HepG2 (cell line): ENCODE data around the gene ATOH8. TPM values are rescaled to one million over a fixed set of nuclear protein-coding genes. Genes with fewer than 3 reads are reported as not detected.

Experiments used
- ADNP ChIP-seq: sonication (generic); formaldehyde crosslinking; IDR thresholded peaks from 2 replicates; pipeline ENCODE4 v1.4.0; 2020; ENCODE audit warnings: missing genetic modification reagents
- ATM ChIP-seq: fragments of 450-650 bp; IDR thresholded peaks from 2 replicates; pipeline ENCODE4 v1.7.1; 2017; ENCODE audit warnings: mild to moderate bottlenecking, borderline replicate concordance
- CBX5 ChIP-seq: sonication (generic); formaldehyde crosslinking; IDR thresholded peaks from 2 replicates; pipeline ENCODE4 v1.4.0; 2020; ENCODE audit warnings: missing genetic modification reagents, borderline replicate concordance
- GFI1 ChIP-seq: sonication (generic); formaldehyde crosslinking; IDR thresholded peaks from 2 replicates; pipeline ENCODE4 v1.5.0; 2020; ENCODE audit warnings: missing genetic modification reagents, mild to moderate bottlenecking, borderline replicate concordance
- MAFK ChIP-seq, 2 experiments: IDR thresholded peaks in 1 of 2; conservative IDR thresholded peaks in 1 of 2; 2 replicates each; pipeline ENCODE4 v1.6.1; 2011; ENCODE audit warnings: improper control_type of control experiment in 2 of 2, low read length in 2 of 2
- MIER2 ChIP-seq: IDR thresholded peaks from 2 replicates; pipeline ENCODE4 v1.6.1; 2016; ENCODE audit warnings: missing biosample characterization, missing genetic modification reagents
- NKX3-1 ChIP-seq: sonication (generic); formaldehyde crosslinking; IDR thresholded peaks from 2 replicates; pipeline ENCODE4 v1.5.0; 2020; ENCODE audit warnings: missing genetic modification reagents
- PPARG ChIP-seq: conservative IDR thresholded peaks from 2 replicates; pipeline ENCODE4 v1.6.1; 2016; ENCODE audit warnings: missing biosample characterization, missing genetic modification reagents
- RBM22 ChIP-seq: fragments of 200-400 bp; formaldehyde crosslinking; optimal IDR thresholded peaks from 2 replicates; pipeline ENCODE3; 2017; ENCODE audit warnings: mild to moderate bottlenecking, low read length, moderate library complexity
- TCF7 ChIP-seq: sonication (generic); IDR thresholded peaks from 2 replicates; pipeline ENCODE4 v1.6.1; 2016; ENCODE audit warnings: antibody characterized with exemption, low read depth
- TEAD3 ChIP-seq: optimal IDR thresholded peaks from 2 replicates; pipeline ENCODE3; 2016; ENCODE audit warnings: borderline replicate concordance
- THAP11 ChIP-seq: IDR thresholded peaks from 2 replicates; pipeline ENCODE4 v1.6.1; 2016; ENCODE audit warnings: missing biosample characterization, missing genetic modification reagents
- ZNF713 ChIP-seq: sonication (generic); formaldehyde crosslinking; IDR thresholded peaks from 2 replicates; pipeline ENCODE4 v1.4.0; 2020; ENCODE audit warnings: mild to moderate bottlenecking, missing genetic modification reagents
- ZNF724P ChIP-seq: sonication (generic); formaldehyde crosslinking; IDR thresholded peaks from 2 replicates; pipeline ENCODE4 v1.8.0; 2022; ENCODE audit warnings: missing genetic modification reagents, borderline replicate concordance
- ZNF747 ChIP-seq: sonication (generic); formaldehyde crosslinking; IDR thresholded peaks from 2 replicates; pipeline ENCODE4 v1.8.1; 2023; ENCODE audit warnings: missing genetic modification reagents, mild to moderate bottlenecking, borderline replicate concordance
- ZSCAN29 ChIP-seq: sonication (generic); formaldehyde crosslinking; conservative IDR thresholded peaks from 2 replicates; pipeline ENCODE4 v1.4.0; 2020; ENCODE audit warnings: mild to moderate bottlenecking, missing genetic modification reagents
- polyA plus RNA-seq, 8 experiments: library from polyadenylated mRNA; depleted of rRNA in 3 of 8; stranded (reverse) in 7 of 8; unstranded in 1 of 8; fragments of >200 nt; fragmentation: Illumina TruSeq in 4 of 8; extraction: Trizol in 4 of 8; gene quantifications; 2 replicates each; pipeline versions ENCODE4 v1.2.1 to v1.2.3, GENCODE V29; 2011 to 2016; ENCODE audit warnings: low read depth in 4 of 8, missing spikeins in 1 of 8, mixed read lengths in 1 of 8; ENCODE audit not compliant: insufficient read depth in 1 of 8
- total RNA-seq, 5 experiments: library from RNA; depleted of rRNA; stranded (reverse); fragments of >200 nt; fragmentation: Illumina TruSeq; extraction: Trizol; gene quantifications; 2 replicates each; pipeline ENCODE4 v1.2.3, GENCODE V29; 2016; ENCODE audit warnings: low read depth in 1 of 5
- TF ChIP-seq, protein P1 (sequence below): sonication (generic); formaldehyde crosslinking; IDR thresholded peaks from 2 replicates; pipeline ENCODE4 v1.4.0; 2020; ENCODE audit warnings: missing genetic modification reagents, low read depth, mild to moderate bottlenecking, borderline replicate concordance
- TF ChIP-seq, protein P2 (sequence below): IDR thresholded peaks from 2 replicates; pipeline ENCODE4 v1.6.1; 2016; ENCODE audit warnings: missing compliant biosample characterization, missing genetic modification reagents, borderline replicate concordance
- TF ChIP-seq, protein P3 (sequence below): sonication (generic); IDR thresholded peaks from 2 replicates; pipeline ENCODE4 v1.6.1; 2016; ENCODE audit warnings: low read depth, borderline replicate concordance
- TF ChIP-seq, protein P4 (sequence below): sonication (generic); formaldehyde crosslinking; IDR thresholded peaks from 2 replicates; pipeline ENCODE4 v1.5.0; 2020; ENCODE audit warnings: mild to moderate bottlenecking, missing genetic modification reagents, borderline replicate concordance

ATOH8 gene
- total and polyA plus RNA-seq, 2 of the 13 experiments (the other 11 are each of a cell fraction or from before 2014, with no cell fraction given): 0.13 to 0.61 TPM

DNA sequence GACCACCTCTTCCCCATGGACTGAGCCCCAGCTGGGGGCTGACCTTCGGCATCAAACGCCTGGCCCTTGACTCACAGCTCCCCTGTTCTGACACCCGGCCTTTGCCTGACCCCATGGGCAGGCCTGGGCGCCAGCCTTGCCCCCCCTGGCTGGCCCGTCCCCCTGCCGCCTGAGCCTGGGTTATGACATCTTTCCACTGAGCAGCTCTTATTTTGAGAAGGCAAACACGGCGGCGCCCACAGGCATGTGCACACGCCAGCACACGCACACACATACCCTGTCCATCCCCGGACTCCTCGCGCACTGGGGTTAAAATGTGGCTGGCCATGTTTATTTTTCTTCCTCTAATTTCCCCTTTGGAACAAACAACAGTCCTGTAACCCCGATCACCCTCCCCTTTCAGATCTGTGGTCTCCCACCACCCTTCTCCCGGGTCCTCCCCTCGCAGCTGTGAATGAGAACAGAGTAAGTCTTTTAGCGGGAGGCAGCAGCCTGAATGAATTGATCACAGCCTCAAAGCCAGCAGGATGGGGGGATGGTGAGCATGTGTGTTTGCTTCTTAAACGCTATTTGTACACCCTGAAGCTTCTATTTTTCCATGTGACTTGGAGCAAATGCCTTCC lies 11.8 kb upstream of the ATOH8 start (continued):
- TF ChIP-seq TCF7: no peak
- TF ChIP-seq, protein P1, sequence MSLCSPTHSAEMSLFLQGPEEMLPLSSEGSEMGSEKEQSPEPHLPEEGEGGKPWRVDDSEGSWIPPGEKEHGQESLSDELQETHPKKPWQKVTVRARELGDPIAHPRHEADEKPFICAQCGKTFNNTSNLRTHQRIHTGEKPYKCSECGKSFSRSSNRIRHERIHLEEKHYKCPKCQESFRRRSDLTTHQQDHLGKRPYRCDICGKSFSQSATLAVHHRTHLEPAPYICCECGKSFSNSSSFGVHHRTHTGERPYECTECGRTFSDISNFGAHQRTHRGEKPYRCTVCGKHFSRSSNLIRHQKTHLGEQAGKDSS (CRISPR knock-in tag): no peak
- TF ChIP-seq MAFK (conservative IDR thresholded peaks at IDR 0.05 in 1 of 2, IDR thresholded peaks at IDR 0.05 in 1 of 2; ENCODE audit: low read length in 2 of 2): no peak
- TF ChIP-seq, protein P2, sequence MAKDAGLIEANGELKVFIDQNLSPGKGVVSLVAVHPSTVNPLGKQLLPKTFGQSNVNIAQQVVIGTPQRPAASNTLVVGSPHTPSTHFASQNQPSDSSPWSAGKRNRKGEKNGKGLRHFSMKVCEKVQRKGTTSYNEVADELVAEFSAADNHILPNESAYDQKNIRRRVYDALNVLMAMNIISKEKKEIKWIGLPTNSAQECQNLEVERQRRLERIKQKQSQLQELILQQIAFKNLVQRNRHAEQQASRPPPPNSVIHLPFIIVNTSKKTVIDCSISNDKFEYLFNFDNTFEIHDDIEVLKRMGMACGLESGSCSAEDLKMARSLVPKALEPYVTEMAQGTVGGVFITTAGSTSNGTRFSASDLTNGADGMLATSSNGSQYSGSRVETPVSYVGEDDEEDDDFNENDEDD (CRISPR knock-in tag): 0 out of 2 replicates have a peak, but pooled peaks have one; percentile 15
- no peak for TF ChIP-seq ZNF713 (CRISPR knock-in tag)
- no peak for TF ChIP-seq THAP11 (CRISPR knock-in tag)
- TF ChIP-seq ADNP (CRISPR knock-in tag): no peak
- no peak for TF ChIP-seq RBM22
- TF ChIP-seq PPARG (CRISPR knock-in tag): no peak
- TF ChIP-seq NKX3-1: no peak
- TF ChIP-seq, protein P3, sequence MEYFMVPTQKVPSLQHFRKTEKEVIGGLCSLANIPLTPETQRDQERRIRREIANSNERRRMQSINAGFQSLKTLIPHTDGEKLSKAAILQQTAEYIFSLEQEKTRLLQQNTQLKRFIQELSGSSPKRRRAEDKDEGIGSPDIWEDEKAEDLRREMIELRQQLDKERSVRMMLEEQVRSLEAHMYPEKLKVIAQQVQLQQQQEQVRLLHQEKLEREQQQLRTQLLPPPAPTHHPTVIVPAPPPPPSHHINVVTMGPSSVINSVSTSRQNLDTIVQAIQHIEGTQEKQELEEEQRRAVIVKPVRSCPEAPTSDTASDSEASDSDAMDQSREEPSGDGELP: peak; percentile 27; the same call in 1 of the 2 replicates
- TF ChIP-seq CBX5 (CRISPR knock-in tag): no peak
- no peak for TF ChIP-seq MIER2
- TF ChIP-seq TEAD3: peak; percentile 32
- TF ChIP-seq ZNF724P (CRISPR knock-in tag): no peak
- no peak for TF ChIP-seq ATM
- TF ChIP-seq, protein P4, sequence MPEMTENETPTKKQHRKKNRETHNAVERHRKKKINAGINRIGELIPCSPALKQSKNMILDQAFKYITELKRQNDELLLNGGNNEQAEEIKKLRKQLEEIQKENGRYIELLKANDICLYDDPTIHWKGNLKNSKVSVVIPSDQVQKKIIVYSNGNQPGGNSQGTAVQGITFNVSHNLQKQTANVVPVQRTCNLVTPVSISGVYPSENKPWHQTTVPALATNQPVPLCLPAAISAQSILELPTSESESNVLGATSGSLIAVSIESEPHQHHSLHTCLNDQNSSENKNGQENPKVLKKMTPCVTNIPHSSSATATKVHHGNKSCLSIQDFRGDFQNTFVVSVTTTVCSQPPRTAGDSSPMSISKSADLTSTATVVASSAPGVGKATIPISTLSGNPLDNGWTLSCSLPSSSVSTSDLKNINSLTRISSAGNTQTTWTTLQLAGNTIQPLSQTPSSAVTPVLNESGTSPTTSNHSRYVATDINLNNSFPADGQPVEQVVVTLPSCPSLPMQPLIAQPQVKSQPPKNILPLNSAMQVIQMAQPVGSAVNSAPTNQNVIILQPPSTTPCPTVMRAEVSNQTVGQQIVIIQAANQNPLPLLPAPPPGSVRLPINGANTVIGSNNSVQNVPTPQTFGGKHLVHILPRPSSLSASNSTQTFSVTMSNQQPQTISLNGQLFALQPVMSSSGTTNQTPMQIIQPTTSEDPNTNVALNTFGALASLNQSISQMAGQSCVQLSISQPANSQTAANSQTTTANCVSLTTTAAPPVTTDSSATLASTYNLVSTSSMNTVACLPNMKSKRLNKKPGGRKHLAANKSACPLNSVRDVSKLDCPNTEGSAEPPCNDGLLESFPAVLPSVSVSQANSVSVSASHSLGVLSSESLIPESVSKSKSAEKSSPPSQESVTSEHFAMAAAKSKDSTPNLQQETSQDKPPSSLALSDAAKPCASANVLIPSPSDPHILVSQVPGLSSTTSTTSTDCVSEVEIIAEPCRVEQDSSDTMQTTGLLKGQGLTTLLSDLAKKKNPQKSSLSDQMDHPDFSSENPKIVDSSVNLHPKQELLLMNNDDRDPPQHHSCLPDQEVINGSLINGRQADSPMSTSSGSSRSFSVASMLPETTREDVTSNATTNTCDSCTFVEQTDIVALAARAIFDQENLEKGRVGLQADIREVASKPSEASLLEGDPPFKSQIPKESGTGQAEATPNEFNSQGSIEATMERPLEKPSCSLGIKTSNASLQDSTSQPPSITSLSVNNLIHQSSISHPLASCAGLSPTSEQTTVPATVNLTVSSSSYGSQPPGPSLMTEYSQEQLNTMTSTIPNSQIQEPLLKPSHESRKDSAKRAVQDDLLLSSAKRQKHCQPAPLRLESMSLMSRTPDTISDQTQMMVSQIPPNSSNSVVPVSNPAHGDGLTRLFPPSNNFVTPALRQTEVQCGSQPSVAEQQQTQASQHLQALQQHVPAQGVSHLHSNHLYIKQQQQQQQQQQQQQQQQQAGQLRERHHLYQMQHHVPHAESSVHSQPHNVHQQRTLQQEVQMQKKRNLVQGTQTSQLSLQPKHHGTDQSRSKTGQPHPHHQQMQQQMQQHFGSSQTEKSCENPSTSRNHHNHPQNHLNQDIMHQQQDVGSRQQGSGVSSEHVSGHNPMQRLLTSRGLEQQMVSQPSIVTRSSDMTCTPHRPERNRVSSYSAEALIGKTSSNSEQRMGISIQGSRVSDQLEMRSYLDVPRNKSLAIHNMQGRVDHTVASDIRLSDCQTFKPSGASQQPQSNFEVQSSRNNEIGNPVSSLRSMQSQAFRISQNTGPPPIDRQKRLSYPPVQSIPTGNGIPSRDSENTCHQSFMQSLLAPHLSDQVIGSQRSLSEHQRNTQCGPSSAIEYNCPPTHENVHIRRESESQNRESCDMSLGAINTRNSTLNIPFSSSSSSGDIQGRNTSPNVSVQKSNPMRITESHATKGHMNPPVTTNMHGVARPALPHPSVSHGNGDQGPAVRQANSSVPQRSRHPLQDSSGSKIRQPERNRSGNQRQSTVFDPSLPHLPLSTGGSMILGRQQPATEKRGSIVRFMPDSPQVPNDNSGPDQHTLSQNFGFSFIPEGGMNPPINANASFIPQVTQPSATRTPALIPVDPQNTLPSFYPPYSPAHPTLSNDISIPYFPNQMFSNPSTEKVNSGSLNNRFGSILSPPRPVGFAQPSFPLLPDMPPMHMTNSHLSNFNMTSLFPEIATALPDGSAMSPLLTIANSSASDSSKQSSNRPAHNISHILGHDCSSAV (CRISPR knock-in tag): no peak
- TF ChIP-seq GFI1: no peak; the same call in 1 of the 2 replicates
- TF ChIP-seq ZNF747 (CRISPR knock-in tag): no peak
- TF ChIP-seq ZSCAN29 (CRISPR knock-in tag): no peak
